ENCODE measurements around the gene MTX2.

Gene MTX2

DNA sequence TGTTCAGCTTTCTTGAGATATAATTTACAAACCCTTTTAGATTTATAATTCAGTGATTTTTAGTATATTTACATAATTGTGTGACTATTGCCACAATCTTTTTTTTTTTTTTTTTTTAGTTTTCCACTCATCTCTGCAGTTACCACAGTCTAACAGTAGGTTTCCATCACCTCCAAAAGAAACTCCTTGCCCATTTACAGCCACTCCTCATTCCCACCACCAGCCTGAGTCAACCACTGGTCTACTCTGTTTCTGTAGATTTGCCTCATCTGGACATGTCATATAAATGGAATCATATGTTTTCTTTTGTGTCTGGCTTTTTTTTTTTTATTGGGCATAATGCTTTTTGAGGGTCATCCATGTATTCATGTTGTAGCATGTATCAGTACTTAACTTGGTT is 16.1 kb downstream of the MTX2 start:
- H3K27ac ChIP-seq (ENCODE audit: low read length) = no peak overlapping the region
- H4K20me1 ChIP-seq (ENCODE audit: insufficient read depth, low read length) = peaks cover 17% of the 10 kb centered on the region
- H3K4me1 ChIP-seq (ENCODE audit: low read length) = peaks cover 13% of the 10 kb centered on the region
- H3K27me3 ChIP-seq (replicated peaks; ENCODE audit: insufficient read depth, low read length) = peaks cover 26% of the 10 kb centered on the region
- H3K36me3 ChIP-seq (replicated peaks; ENCODE audit: insufficient read depth, low read length) = no peaks in the 10 kb centered on the region
- H3K9me3 ChIP-seq (replicated peaks; ENCODE audit: insufficient read depth, low read length) = no peaks in the 10 kb centered on the region
- no peaks in the 10 kb centered on the region; the same call in 1 of the 2 replicates for H3F3A ChIP-seq (ENCODE audit: insufficient read depth, low read length)
- DNase-seq = no peak
- peaks cover 53% of the 10 kb centered on the region for H3K79me2 ChIP-seq (ENCODE audit: low read length)
- TF ChIP-seq EZH2phosphoT487 (IDR thresholded peaks at IDR 0.05; ENCODE audit: low read length) = no peak
- TF ChIP-seq, protein P1, sequence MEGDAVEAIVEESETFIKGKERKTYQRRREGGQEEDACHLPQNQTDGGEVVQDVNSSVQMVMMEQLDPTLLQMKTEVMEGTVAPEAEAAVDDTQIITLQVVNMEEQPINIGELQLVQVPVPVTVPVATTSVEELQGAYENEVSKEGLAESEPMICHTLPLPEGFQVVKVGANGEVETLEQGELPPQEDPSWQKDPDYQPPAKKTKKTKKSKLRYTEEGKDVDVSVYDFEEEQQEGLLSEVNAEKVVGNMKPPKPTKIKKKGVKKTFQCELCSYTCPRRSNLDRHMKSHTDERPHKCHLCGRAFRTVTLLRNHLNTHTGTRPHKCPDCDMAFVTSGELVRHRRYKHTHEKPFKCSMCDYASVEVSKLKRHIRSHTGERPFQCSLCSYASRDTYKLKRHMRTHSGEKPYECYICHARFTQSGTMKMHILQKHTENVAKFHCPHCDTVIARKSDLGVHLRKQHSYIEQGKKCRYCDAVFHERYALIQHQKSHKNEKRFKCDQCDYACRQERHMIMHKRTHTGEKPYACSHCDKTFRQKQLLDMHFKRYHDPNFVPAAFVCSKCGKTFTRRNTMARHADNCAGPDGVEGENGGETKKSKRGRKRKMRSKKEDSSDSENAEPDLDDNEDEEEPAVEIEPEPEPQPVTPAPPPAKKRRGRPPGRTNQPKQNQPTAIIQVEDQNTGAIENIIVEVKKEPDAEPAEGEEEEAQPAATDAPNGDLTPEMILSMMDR (IDR thresholded peaks at IDR 0.05; ENCODE audit: low read length) = no peak
- no peak for TF ChIP-seq EZH2 (optimal IDR thresholded peaks at IDR 0.05; ENCODE audit: low read depth, low read length)
- no peaks in the 10 kb centered on the region for H3K9me2 ChIP-seq (replicated peaks; ENCODE audit: insufficient read depth, low read length)
- no peak overlapping the region for H3K9ac ChIP-seq (ENCODE audit: low read length)
- H3K4me3 ChIP-seq (ENCODE audit: low read length) = no peak overlapping the region
- no peak overlapping the region for H2AFZ ChIP-seq (ENCODE audit: low read length)
- no peak overlapping the region for H3K4me2 ChIP-seq (ENCODE audit: low read depth, low read length)

DNA sequence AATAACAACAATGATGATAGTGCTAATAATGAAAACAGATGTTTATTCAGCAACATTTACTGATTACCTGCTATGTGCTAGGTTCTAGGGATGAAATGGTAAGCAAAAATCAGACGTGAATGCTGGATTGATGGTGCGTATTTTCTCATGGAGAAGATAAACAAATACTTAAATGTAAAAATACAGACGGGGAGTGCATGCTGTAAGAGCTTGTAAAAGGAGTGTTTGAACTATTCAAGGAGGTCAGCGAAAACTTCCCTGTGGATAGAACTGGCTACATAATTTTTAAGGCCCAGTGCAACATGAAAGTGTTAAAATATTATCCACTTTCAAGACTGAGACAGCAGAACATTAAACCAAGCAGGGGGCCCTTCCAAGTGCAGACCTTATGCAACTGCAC is 22.1 kb downstream of the MTX2 start:
- no peak for TF ChIP-seq EZH2 (optimal IDR thresholded peaks at IDR 0.05; ENCODE audit: low read depth, low read length)
- TF ChIP-seq, protein P1 (IDR thresholded peaks at IDR 0.05; ENCODE audit: low read length) = no peak
- no peak for TF ChIP-seq EZH2phosphoT487 (IDR thresholded peaks at IDR 0.05; ENCODE audit: low read length)
- Histone ChIP-seq H3K27ac (ENCODE audit: low read length) (peak overlapping the region; percentile 41; the same call in 1 of the 2 replicates), H3K27me3 (replicated peaks; ENCODE audit: insufficient read depth, low read length) (peaks cover 29% of the 10 kb centered on the region), H3K36me3 (replicated peaks; ENCODE audit: insufficient read depth, low read length) (no peaks in the 10 kb centered on the region; the same call in 1 of the 2 replicates), H3K79me2 (ENCODE audit: low read length) (peaks cover 50% of the 10 kb centered on the region), H3K9me3 (replicated peaks; ENCODE audit: insufficient read depth, low read length) (no peaks in the 10 kb centered on the region), H4K20me1 (ENCODE audit: insufficient read depth, low read length) (peaks cover 24% of the 10 kb centered on the region), H3K9me2 (replicated peaks; ENCODE audit: insufficient read depth, low read length) (no peaks in the 10 kb centered on the region), H3F3A (ENCODE audit: insufficient read depth, low read length) (peaks cover 19% of the 10 kb centered on the region), H3K4me2 (ENCODE audit: low read depth, low read length) (peak overlapping the region; percentile 53), H3K4me3 (ENCODE audit: low read length) (no peak overlapping the region), H3K9ac (ENCODE audit: low read length) (no peak overlapping the region), H3K4me1 (ENCODE audit: low read length) (peaks cover 30% of the 10 kb centered on the region), H2AFZ (ENCODE audit: low read length) (no peak overlapping the region)
- DNase-seq = no peak

DNA sequence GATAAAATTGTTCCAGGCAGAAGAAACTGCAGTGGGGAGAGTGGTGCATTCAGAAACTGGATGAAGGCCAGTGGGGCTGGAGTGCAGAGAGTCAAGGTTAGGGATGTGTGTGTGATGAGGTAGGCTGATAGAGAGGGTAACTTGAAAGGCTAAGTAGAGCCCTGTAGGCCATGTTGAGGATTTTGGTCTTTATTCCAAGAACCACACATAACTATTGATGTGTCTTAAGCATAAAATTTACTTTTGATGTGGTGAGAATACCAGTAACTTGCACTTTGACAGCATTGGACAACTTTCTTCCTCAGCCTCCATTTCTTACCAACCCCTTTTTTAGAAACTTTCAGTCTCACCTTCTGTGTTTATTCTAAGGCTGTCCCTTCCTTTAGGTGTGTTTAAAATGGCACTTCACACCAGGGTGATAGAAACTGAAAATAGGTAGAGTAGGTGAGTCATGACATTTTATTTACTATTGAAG is 22.6 kb downstream of the MTX2 start:
- peaks cover 30% of the 10 kb centered on the region for H3K4me1 ChIP-seq (ENCODE audit: low read length)
- no peaks in the 10 kb centered on the region for H3K9me2 ChIP-seq (replicated peaks; ENCODE audit: insufficient read depth, low read length)
- no peaks in the 10 kb centered on the region for H3K9me3 ChIP-seq (replicated peaks; ENCODE audit: insufficient read depth, low read length)
- peaks cover 19% of the 10 kb centered on the region for H3F3A ChIP-seq (ENCODE audit: insufficient read depth, low read length)
- no peak overlapping the region for H2AFZ ChIP-seq (ENCODE audit: low read length)
- H3K4me2 ChIP-seq (ENCODE audit: low read depth, low read length) = peak overlapping the region; percentile 53
- peaks cover 29% of the 10 kb centered on the region for H4K20me1 ChIP-seq (ENCODE audit: insufficient read depth, low read length)
- peak; percentile 87 for DNase-seq
- H3K79me2 ChIP-seq (ENCODE audit: low read length) = peaks cover 48% of the 10 kb centered on the region
- H3K36me3 ChIP-seq (replicated peaks; ENCODE audit: insufficient read depth, low read length) = no peaks in the 10 kb centered on the region; the same call in 1 of the 2 replicates
- H3K4me3 ChIP-seq (ENCODE audit: low read length) = no peak overlapping the region
- peak overlapping the region; percentile 41; the same call in 1 of the 2 replicates for H3K27ac ChIP-seq (ENCODE audit: low read length)
- H3K9ac ChIP-seq (ENCODE audit: low read length) = no peak overlapping the region
- H3K27me3 ChIP-seq (replicated peaks; ENCODE audit: insufficient read depth, low read length) = peaks cover 29% of the 10 kb centered on the region
- TF ChIP-seq EZH2phosphoT487 (IDR thresholded peaks at IDR 0.05; ENCODE audit: low read length) = no peak

DNA sequence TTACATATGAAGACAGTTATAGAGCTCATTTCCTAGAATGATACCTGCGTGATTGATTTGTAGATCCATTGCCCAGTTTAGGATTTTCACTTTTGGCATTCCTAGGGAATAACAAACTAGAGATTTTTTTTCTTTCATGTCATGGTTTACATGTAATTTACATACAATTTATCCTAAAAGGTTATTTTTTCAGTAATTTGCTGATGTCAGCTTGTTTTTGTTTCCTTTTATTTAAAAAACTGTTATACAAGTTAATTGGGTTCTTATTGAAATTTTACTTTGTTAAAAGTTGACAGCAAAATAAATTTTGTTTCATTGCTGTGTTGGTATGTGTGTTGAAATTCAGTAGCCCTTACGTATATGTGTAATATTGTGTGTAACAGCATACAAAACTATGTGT is 23.4 kb downstream of the MTX2 start:
- Histone ChIP-seq H3K27ac (ENCODE audit: low read length) (no peak overlapping the region), H3K4me3 (ENCODE audit: low read length) (peak overlapping the region; percentile 19; the same call in 1 of the 2 replicates), H3K9me3 (replicated peaks; ENCODE audit: insufficient read depth, low read length) (no peaks in the 10 kb centered on the region), H3K79me2 (ENCODE audit: low read length) (peaks cover 41% of the 10 kb centered on the region), H3K36me3 (replicated peaks; ENCODE audit: insufficient read depth, low read length) (no peaks in the 10 kb centered on the region; the same call in 1 of the 2 replicates), H3K9ac (ENCODE audit: low read length) (no peak overlapping the region), H2AFZ (ENCODE audit: low read length) (no peak overlapping the region), H3F3A (ENCODE audit: insufficient read depth, low read length) (peaks cover 19% of the 10 kb centered on the region), H3K4me1 (ENCODE audit: low read length) (peaks cover 30% of the 10 kb centered on the region), H3K4me2 (ENCODE audit: low read depth, low read length) (peak overlapping the region; percentile 53), H3K27me3 (replicated peaks; ENCODE audit: insufficient read depth, low read length) (peaks cover 29% of the 10 kb centered on the region), H4K20me1 (ENCODE audit: insufficient read depth, low read length) (peaks cover 29% of the 10 kb centered on the region), H3K9me2 (replicated peaks; ENCODE audit: insufficient read depth, low read length) (no peaks in the 10 kb centered on the region)
- no peak for DNase-seq
- TF ChIP-seq EZH2phosphoT487 (IDR thresholded peaks at IDR 0.05; ENCODE audit: low read length) (no peak), EZH2 (optimal IDR thresholded peaks at IDR 0.05; ENCODE audit: low read depth, low read length) (no peak)
- TF ChIP-seq, protein P1 (IDR thresholded peaks at IDR 0.05; ENCODE audit: low read length) = no peak
